GM23338 (cell line): Measurements from ENCODE around the gene BCDIN3D. TPM values are rescaled to one million over a fixed set of nuclear protein-coding genes. Genes with fewer than 3 reads are reported as not detected.

Experiments used
- ATAC-seq: fragments of 200-7000 bp; cut with Tn5 transposase; 3 replicates; pipeline ENCODE4 v1.9.1; 2020
- DNase-seq: peaks from one replicate; pipeline ENCODE4 v3.0.0-alpha.2; 2015; ENCODE audit warnings: low spot score
- H2AFZ ChIP-seq: fragments of 200-600 bp; sonication (generic); 2 replicates; pipeline ENCODE4 v1.8.0; 2016; ENCODE audit warnings: antibody characterized with exemption, mild to moderate bottlenecking, moderate library complexity
- H3F3A ChIP-seq: fragments of 200-600 bp; sonication (generic); replicated peaks from 2 replicates; pipeline ENCODE4 v1.8.0; 2017; ENCODE audit warnings: antibody characterized with exemption, mixed run types, low read depth
- H3K27ac ChIP-seq: fragments of 200-600 bp; sonication (generic); 2 replicates; pipeline ENCODE4 v1.6.1; 2016; ENCODE audit warnings: low read depth
- H3K27me3 ChIP-seq: fragments of 200-600 bp; sonication (generic); 2 replicates; pipeline ENCODE4 v1.8.0; 2016; ENCODE audit warnings: mild to moderate bottlenecking, mixed run types, moderate library complexity; ENCODE audit not compliant: insufficient read depth
- H3K36me3 ChIP-seq: fragments of 200-600 bp; sonication (generic); 2 replicates; pipeline ENCODE4 v1.8.0; 2016; ENCODE audit warnings: mild to moderate bottlenecking; ENCODE audit not compliant: insufficient read depth
- H3K4me1 ChIP-seq: fragments of 200-600 bp; sonication (generic); 2 replicates; pipeline ENCODE4 v1.8.0; 2016; ENCODE audit warnings: mild to moderate bottlenecking, moderate library complexity; ENCODE audit not compliant: insufficient read depth
- H3K4me2 ChIP-seq: fragments of 200-600 bp; sonication (generic); 2 replicates; pipeline ENCODE4 v1.7.1; 2017; ENCODE audit warnings: mixed run types
- H3K4me3 ChIP-seq: fragments of 200-600 bp; sonication (generic); 2 replicates; pipeline ENCODE4 v1.6.1; 2016; ENCODE audit warnings: mixed run types
- H3K79me2 ChIP-seq: fragments of 200-600 bp; sonication (generic); replicated peaks from 2 replicates; pipeline ENCODE4 v1.8.0; 2017; ENCODE audit warnings: mild to moderate bottlenecking; ENCODE audit not compliant: insufficient read depth
- H3K9me2 ChIP-seq: fragments of 200-600 bp; sonication (generic); 2 replicates; pipeline ENCODE4 v1.8.0; 2017; ENCODE audit not compliant: insufficient read depth
- H4K20me1 ChIP-seq: fragments of 200-600 bp; sonication (generic); replicated peaks from 2 replicates; pipeline ENCODE4 v1.8.0; 2017; ENCODE audit warnings: mild to moderate bottlenecking; ENCODE audit not compliant: insufficient read depth
- H3K27ac Mint-ChIP-seq: 2 replicates; pipeline ENCODE4 v1.8.0; 2020; ENCODE audit warnings: inconsistent platforms, mild to moderate bottlenecking, moderate library complexity, mixed read lengths
- H3K27me3 Mint-ChIP-seq: 3 replicates; pipeline ENCODE4 v1.8.0; 2022; ENCODE audit warnings: low read depth, mild to moderate bottlenecking, moderate library complexity, mixed read lengths, inconsistent platforms; ENCODE audit not compliant: insufficient read depth, poor library complexity
- H3K36me3 Mint-ChIP-seq: 3 replicates; pipeline ENCODE4 v1.8.0; 2021; ENCODE audit warnings: low read depth, mild to moderate bottlenecking, inconsistent platforms, moderate library complexity, mixed read lengths
- H3K4me1 Mint-ChIP-seq: 3 replicates; pipeline ENCODE4 v1.8.0; 2020; ENCODE audit warnings: mild to moderate bottlenecking, inconsistent platforms, mixed read lengths
- H3K4me3 Mint-ChIP-seq: 3 replicates; pipeline ENCODE4 v1.8.0; 2021; ENCODE audit warnings: moderate library complexity, mild to moderate bottlenecking, inconsistent platforms, mixed read lengths
- H3K9me3 Mint-ChIP-seq: 3 replicates; pipeline ENCODE4 v1.8.0; 2020; ENCODE audit warnings: moderate library complexity, mild to moderate bottlenecking, inconsistent platforms, mixed read lengths
- CREB1 ChIP-seq: fragments of 250-450 bp; sonication (Bioruptor Pico); IDR thresholded peaks from 2 replicates; pipeline ENCODE4 v1.5.0; 2020; ENCODE audit warnings: low read depth, mild to moderate bottlenecking, moderate library complexity
- EZH2phosphoT487 ChIP-seq: fragments of 200-600 bp; sonication (generic); IDR thresholded peaks from one replicate; pipeline ENCODE4 v1.8.1; 2018; ENCODE audit warnings: antibody characterized with exemption; ENCODE audit not compliant: unreplicated experiment
- JUNB ChIP-seq: IDR thresholded peaks from one replicate; pipeline ENCODE4 v1.6.1; 2016; ENCODE audit warnings: antibody characterized with exemption; ENCODE audit not compliant: unreplicated experiment
- STAT1 ChIP-seq: IDR thresholded peaks from one replicate; pipeline ENCODE4 v1.6.1; 2016; ENCODE audit warnings: antibody characterized with exemption; ENCODE audit not compliant: unreplicated experiment
- ZNF331 ChIP-seq: fragments of 250-450 bp; sonication (Bioruptor Pico); IDR thresholded peaks from 2 replicates; pipeline ENCODE4 v1.5.0; 2020; ENCODE audit warnings: low read depth, mild to moderate bottlenecking, moderate library complexity
- polyA plus RNA-seq: library from polyadenylated mRNA; unstranded; fragments of >200 nt; fragmentation: Nextera tagmentation; extraction: Ambion mirVana; gene quantifications from 2 replicates; pipeline ENCODE4 v1.2.1, GENCODE V29; 2016
- total RNA-seq: library from RNA; depleted of rRNA; stranded (reverse); fragments of >200 nt; shearing (Covaris generic); gene quantifications from 2 replicates; pipeline ENCODE4 v1.2.3, GENCODE V29; 2014
- TF ChIP-seq, protein P1 (sequence below): fragments of 250-450 bp; sonication (Bioruptor Pico); IDR thresholded peaks from 2 replicates; pipeline ENCODE4 v1.5.0; 2020; ENCODE audit warnings: mild to moderate bottlenecking, moderate library complexity
- TF ChIP-seq, protein P2 (sequence below), 2 experiments: fragments of 200-600 bp in 1 of 2; sonication (generic) in 1 of 2; conservative IDR thresholded peaks; 2 replicates each; pipeline versions ENCODE4 v1.5.1 to v1.6.1; 2016 to 2017; ENCODE audit warnings: antibody characterized with exemption in 2 of 2, low read depth in 2 of 2, mild to moderate bottlenecking in 2 of 2, moderate library complexity in 1 of 2

Gene BCDIN3D
- total and polyA plus RNA-seq, 2 experiments from 2014 or later, result 1.4 to 1.8 TPM

DNA sequence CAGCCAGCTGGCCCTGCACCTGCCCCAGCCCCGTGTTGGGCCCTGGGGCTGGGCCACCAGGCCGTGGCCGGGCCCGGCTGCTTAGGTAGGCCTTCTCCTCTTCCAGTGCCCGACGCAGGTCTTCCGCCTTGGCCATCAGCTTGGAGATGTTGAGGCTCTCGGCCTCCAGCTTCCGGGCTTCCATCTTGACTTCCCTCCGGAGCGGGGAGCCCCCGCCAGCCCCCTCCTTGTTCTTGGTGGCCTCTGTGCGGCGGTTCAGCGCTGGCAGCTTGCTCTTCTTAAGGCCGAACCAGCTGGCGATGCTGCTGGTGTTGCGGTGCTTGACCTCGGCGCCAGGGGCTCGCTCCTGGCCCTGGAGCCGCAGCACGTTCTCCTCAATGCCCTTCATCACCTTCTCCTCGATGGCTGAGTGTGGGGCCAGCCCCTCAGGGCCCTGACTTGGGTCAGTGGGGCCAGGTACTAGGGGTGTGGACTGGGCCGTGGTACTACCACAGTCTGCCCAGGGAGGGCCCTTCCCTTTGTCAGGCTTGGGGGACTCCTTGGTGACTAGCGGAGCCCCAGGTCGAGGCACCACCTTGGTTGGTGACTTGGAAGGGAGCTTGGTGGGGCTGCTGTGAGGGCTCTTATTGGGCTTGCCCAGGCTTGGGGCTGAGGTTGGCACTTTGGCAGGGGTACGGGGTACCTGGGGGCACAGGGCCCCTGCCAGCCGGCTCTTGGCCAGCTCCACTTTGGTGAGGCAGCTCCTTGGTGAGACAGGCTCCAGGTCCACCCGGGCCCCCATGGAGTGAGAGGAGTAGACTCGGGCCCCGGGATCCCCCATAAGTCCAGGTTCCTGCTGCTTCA, 47.9 kb downstream of the BCDIN3D start (continued):
- TF ChIP-seq, protein P1, sequence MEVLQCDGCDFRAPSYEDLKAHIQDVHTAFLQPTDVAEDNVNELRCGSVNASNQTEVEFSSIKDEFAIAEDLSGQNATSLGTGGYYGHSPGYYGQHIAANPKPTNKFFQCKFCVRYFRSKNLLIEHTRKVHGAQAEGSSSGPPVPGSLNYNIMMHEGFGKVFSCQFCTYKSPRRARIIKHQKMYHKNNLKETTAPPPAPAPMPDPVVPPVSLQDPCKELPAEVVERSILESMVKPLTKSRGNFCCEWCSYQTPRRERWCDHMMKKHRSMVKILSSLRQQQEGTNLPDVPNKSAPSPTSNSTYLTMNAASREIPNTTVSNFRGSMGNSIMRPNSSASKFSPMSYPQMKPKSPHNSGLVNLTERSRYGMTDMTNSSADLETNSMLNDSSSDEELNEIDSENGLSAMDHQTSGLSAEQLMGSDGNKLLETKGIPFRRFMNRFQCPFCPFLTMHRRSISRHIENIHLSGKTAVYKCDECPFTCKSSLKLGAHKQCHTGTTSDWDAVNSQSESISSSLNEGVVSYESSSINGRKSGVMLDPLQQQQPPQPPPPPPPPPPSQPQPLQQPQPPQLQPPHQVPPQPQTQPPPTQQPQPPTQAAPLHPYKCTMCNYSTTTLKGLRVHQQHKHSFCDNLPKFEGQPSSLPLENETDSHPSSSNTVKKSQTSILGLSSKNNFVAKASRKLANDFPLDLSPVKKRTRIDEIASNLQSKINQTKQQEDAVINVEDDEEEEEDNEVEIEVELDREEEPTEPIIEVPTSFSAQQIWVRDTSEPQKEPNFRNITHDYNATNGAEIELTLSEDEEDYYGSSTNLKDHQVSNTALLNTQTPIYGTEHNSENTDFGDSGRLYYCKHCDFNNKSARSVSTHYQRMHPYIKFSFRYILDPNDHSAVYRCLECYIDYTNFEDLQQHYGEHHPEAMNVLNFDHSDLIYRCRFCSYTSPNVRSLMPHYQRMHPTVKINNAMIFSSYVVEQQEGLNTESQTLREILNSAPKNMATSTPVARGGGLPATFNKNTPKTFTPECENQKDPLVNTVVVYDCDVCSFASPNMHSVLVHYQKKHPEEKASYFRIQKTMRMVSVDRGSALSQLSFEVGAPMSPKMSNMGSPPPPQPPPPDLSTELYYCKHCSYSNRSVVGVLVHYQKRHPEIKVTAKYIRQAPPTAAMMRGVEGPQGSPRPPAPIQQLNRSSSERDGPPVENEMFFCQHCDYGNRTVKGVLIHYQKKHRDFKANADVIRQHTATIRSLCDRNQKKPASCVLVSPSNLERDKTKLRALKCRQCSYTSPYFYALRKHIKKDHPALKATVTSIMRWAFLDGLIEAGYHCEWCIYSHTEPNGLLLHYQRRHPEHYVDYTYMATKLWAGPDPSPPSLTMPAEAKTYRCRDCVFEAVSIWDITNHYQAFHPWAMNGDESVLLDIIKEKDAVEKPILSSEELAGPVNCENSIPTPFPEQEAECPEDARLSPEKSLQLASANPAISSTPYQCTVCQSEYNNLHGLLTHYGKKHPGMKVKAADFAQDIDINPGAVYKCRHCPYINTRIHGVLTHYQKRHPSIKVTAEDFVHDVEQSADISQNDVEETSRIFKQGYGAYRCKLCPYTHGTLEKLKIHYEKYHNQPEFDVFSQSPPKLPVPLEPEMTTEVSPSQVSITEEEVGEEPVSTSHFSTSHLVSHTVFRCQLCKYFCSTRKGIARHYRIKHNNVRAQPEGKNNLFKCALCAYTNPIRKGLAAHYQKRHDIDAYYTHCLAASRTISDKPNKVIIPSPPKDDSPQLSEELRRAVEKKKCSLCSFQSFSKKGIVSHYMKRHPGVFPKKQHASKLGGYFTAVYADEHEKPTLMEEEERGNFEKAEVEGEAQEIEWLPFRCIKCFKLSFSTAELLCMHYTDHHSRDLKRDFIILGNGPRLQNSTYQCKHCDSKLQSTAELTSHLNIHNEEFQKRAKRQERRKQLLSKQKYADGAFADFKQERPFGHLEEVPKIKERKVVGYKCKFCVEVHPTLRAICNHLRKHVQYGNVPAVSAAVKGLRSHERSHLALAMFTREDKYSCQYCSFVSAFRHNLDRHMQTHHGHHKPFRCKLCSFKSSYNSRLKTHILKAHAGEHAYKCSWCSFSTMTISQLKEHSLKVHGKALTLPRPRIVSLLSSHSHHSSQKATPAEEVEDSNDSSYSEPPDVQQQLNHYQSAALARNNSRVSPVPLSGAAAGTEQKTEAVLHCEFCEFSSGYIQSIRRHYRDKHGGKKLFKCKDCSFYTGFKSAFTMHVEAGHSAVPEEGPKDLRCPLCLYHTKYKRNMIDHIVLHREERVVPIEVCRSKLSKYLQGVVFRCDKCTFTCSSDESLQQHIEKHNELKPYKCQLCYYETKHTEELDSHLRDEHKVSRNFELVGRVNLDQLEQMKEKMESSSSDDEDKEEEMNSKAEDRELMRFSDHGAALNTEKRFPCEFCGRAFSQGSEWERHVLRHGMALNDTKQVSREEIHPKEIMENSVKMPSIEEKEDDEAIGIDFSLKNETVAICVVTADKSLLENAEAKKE (CRISPR knock-in tag), result no peak
- TF ChIP-seq, protein P2, sequence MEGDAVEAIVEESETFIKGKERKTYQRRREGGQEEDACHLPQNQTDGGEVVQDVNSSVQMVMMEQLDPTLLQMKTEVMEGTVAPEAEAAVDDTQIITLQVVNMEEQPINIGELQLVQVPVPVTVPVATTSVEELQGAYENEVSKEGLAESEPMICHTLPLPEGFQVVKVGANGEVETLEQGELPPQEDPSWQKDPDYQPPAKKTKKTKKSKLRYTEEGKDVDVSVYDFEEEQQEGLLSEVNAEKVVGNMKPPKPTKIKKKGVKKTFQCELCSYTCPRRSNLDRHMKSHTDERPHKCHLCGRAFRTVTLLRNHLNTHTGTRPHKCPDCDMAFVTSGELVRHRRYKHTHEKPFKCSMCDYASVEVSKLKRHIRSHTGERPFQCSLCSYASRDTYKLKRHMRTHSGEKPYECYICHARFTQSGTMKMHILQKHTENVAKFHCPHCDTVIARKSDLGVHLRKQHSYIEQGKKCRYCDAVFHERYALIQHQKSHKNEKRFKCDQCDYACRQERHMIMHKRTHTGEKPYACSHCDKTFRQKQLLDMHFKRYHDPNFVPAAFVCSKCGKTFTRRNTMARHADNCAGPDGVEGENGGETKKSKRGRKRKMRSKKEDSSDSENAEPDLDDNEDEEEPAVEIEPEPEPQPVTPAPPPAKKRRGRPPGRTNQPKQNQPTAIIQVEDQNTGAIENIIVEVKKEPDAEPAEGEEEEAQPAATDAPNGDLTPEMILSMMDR (conservative IDR thresholded peaks at IDR 0.05; ENCODE audit: low read depth in 2 of 2), result no peak
- no peak for TF ChIP-seq EZH2phosphoT487

DNA sequence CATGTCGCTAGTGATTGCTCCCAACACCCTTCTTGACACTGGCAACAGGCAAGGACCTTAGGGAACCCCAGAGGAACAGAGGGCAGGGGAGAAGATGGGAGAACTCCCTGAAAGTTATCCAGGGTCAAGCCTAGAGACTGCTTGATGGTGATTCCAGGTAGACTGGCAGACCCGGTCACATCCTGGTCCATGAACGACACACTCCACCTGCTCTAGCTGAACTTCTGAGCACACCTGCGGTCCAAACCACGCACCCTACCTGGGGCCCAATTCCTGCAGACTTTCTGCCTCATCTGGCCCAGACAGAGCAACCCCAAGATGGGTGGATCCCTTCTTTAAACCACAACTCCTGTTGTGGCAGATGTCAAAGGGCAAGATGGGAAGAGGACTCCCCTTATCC, 48.9 kb downstream of the BCDIN3D start:
- H3K4me1 Mint-ChIP-seq, result peaks cover 19% of the 10 kb centered on the region
- H3K27ac Mint-ChIP-seq, result no peak overlapping the region
- H3K4me3 Mint-ChIP-seq, result no peak overlapping the region
- Histone ChIP-seq H3K9me2 (no peaks in the 10 kb centered on the region), H3K27me3 (no peaks in the 10 kb centered on the region), H3K36me3 (no peaks in the 10 kb centered on the region), H3K4me2 (no peak overlapping the region), H4K20me1 (0 out of 2 replicates have a peak, but pooled peaks cover 3% of the 10 kb centered on the region), H3F3A (no peaks in the 10 kb centered on the region), H3K79me2 (no peaks in the 10 kb centered on the region), H3K4me3 (no peak overlapping the region), H2AFZ (no peak overlapping the region), H3K4me1 (peaks cover 9% of the 10 kb centered on the region; the same call in 1 of the 2 replicates), H3K27ac (no peak overlapping the region)
- H3K9me3 Mint-ChIP-seq, result no peaks in the 10 kb centered on the region
- H3K36me3 Mint-ChIP-seq, result peaks cover 7% of the 10 kb centered on the region; the same call in 2 of the 3 replicates
- DNase-seq, result no peak
- peaks cover 12% of the 10 kb centered on the region for H3K27me3 Mint-ChIP-seq
- ATAC-seq, result no peak
- TF ChIP-seq JUNB (no peak), STAT1 (no peak), CREB1 (no peak), ZNF331 (CRISPR knock-in tag) (no peak)
